H1 (cell line): ENCODE results near the gene KIR3DL2. TPM values are rescaled to one million over a fixed set of nuclear protein-coding genes. Genes with fewer than 3 reads are reported as not detected.

Source experiments
- EZH2 ChIP-seq: fragments of 200-600 bp; sonication (generic); IDR thresholded peaks from 2 replicates; pipeline ENCODE4 v1.7.1; 2012; ENCODE audit warnings: low read depth, mild to moderate bottlenecking, moderate library complexity, low read length, inconsistent platforms; ENCODE audit not compliant: severe bottlenecking
- POLR2AphosphoS5 ChIP-seq: IDR thresholded peaks from 2 replicates; pipeline ENCODE4 v1.6.1; 2011; ENCODE audit warnings: low read depth, low read length
- SIX5 ChIP-seq: IDR thresholded peaks from 2 replicates; pipeline ENCODE4 v1.6.1; 2011; ENCODE audit warnings: mild to moderate bottlenecking, low read depth, low read length
- SRF ChIP-seq: IDR thresholded peaks from 2 replicates; pipeline ENCODE4 v1.6.1; 2011; ENCODE audit warnings: mild to moderate bottlenecking, low read depth, low read length, moderate library complexity
- polyA plus RNA-seq, 7 experiments: library from polyadenylated mRNA; depleted of rRNA in 3 of 7; stranded (reverse) in 5 of 7; unstranded in 2 of 7; fragments of >200 nt in 5 of 7; fragments of 200-250 nt in 2 of 7; gene quantifications; 1 replicate in 5 of 7; 2 replicates in 1 of 7; 4 replicates in 1 of 7; pipeline versions ENCODE4 v1.2.1 to v1.2.3, GENCODE V29; 2011 to 2013; ENCODE audit warnings: missing spikeins in 2 of 7, mixed read lengths in 2 of 7
- total RNA-seq: library from RNA; stranded (reverse); fragmentation: NEBNext Ultra II Directional; extraction: Animal tissue kit (Norgen Biotek cat#: 25700); gene quantifications from 2 replicates; pipeline ENCODE4 v1.2.1, GENCODE V29; 2021

KIR3DL2 gene
- total and polyA plus RNA-seq, 2 of the 8 experiments (the other 6 are each of a cell fraction or from before 2014, with no cell fraction given) = not detected

DNA sequence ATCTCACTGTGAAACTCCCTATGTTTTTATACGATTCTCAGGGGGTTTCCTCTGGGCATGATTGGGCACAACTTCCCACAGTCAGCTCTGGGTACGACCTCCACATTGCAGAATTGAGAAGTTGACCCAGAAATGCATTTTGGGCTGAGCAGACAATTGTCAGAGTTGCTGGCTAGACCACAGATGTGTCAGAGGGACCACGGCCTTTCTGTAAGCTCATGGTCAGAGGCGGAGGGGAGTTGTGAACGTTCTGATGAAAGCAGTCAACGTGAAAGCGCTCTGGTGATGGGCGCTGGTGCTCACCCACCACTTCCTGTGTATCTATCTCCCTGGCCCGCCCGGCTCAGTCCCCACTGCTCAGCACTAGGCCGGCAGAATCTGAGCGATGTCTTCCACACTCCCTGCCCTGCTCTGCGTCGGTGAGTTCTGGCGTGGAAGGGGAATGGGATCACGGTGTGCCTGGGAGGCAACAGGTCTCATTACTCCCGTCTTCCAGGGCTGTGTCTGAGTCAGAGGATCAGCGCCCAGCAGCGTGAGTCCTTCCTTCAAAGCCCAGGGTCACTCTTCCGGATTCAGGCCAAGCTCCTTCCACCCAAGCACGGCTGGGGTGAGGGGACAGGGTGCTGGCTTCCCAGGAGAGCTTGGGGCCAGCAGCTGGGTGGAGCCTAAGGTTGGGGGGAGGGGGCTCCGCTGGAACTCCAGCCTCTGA lies 55.7 kb downstream of the KIR3DL2 start, which contains the start of gene NCR1 (continued):
- TF ChIP-seq SIX5 (no peak), EZH2 (no peak), SRF (no peak), POLR2AphosphoS5 (no peak)
